Effector memory CD4-positive, alpha-beta T cell (primary cell): Measurements from ENCODE around the gene FTCDNL1.

Source experiments
- DNase-seq, 3 donors: peaks; one replicate each; pipeline ENCODE4 v3.0.0-alpha.2; 2020
- H3K27ac ChIP-seq: 2 replicates; pipeline ENCODE4 v1.7.0; 2013; ENCODE audit warnings: mild to moderate bottlenecking, low read length, moderate library complexity; ENCODE audit not compliant: insufficient read depth, poor library complexity, severe bottlenecking
- H3K27me3 ChIP-seq: replicated peaks from 2 replicates; pipeline ENCODE4 v1.7.0; 2013; ENCODE audit warnings: mild to moderate bottlenecking, low read length; ENCODE audit not compliant: insufficient read depth, control insufficient read depth, poor library complexity, severe bottlenecking
- H3K36me3 ChIP-seq: 2 replicates; pipeline ENCODE4 v1.7.0; 2013; ENCODE audit warnings: mild to moderate bottlenecking, low read length, moderate library complexity; ENCODE audit not compliant: control insufficient read depth, insufficient read depth
- H3K4me1 ChIP-seq: 2 replicates; pipeline ENCODE4 v1.7.0; 2013; ENCODE audit warnings: low read length, mild to moderate bottlenecking; ENCODE audit not compliant: control insufficient read depth, insufficient read depth, poor library complexity, severe bottlenecking
- H3K4me3 ChIP-seq: 2 replicates; pipeline ENCODE4 v1.7.0; 2013; ENCODE audit warnings: low read length, low read depth, mild to moderate bottlenecking; ENCODE audit not compliant: insufficient read depth, poor library complexity, severe bottlenecking
- H3K9me3 ChIP-seq: 2 replicates; pipeline ENCODE4 v1.7.0; 2013; ENCODE audit warnings: mild to moderate bottlenecking, low read length, moderate library complexity; ENCODE audit not compliant: control insufficient read depth

FTCDNL1 gene

GRCh38 chr2:199818026-199818425 lies 33.0 kb downstream of the FTCDNL1 start:
- Histone ChIP-seq H3K4me1 (no peaks in the 10 kb centered on the region), H3K9me3 (no peaks in the 10 kb centered on the region), H3K36me3 (no peaks in the 10 kb centered on the region), H3K27me3 (no peaks in the 10 kb centered on the region), H3K27ac (no peak overlapping the region), H3K4me3 (no peak overlapping the region)
- no peak for DNase-seq

GRCh38 chr2:199814817-199815211 lies 36.2 kb downstream of the FTCDNL1 start:
- no peaks in the 10 kb centered on the region for H3K36me3 ChIP-seq
- H3K27ac ChIP-seq, result no peak overlapping the region
- H3K9me3 ChIP-seq, result no peaks in the 10 kb centered on the region
- no peaks in the 10 kb centered on the region for H3K27me3 ChIP-seq
- DNase-seq, result no peak
- H3K4me3 ChIP-seq, result no peak overlapping the region
- H3K4me1 ChIP-seq, result no peaks in the 10 kb centered on the region

GRCh38 chr2:199814101-199814816 lies 36.7 kb downstream of the FTCDNL1 start:
- no peak for DNase-seq

DNA sequence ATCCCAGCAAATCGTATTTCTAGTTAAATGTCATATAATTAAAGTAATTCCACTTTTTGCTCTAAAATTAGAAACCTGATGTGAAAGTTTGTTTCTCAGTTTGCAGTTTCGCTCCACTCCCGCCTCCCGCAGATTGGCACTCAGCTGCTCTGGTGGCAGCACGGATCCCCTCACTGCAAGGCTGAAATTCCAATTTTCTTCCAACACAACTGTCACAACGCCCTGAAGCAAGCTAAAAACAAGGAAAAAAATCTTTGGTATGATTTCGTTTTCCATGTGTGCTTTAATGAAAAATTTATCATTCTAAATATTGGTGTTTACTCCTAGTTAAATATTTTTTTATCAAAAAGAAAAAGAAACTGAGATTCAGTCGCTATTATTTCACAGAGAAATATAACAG lies 38.5 kb downstream of the FTCDNL1 start:
- Histone ChIP-seq H3K36me3 (no peaks in the 10 kb centered on the region), H3K9me3 (no peaks in the 10 kb centered on the region), H3K27ac (no peak overlapping the region), H3K27me3 (no peaks in the 10 kb centered on the region), H3K4me1 (no peaks in the 10 kb centered on the region), H3K4me3 (no peak overlapping the region)
- DNase-seq, result no peak

More at GRCh38 chr2:199814101-199814816, 36.7 kb downstream of the FTCDNL1 start:
- no peaks in the 10 kb centered on the region for H3K4me1 ChIP-seq
- no peak overlapping the region for H3K27ac ChIP-seq
- no peaks in the 10 kb centered on the region for H3K9me3 ChIP-seq
- H3K4me3 ChIP-seq, result no peak overlapping the region
- H3K36me3 ChIP-seq, result no peaks in the 10 kb centered on the region
- no peaks in the 10 kb centered on the region for H3K27me3 ChIP-seq

DNA sequence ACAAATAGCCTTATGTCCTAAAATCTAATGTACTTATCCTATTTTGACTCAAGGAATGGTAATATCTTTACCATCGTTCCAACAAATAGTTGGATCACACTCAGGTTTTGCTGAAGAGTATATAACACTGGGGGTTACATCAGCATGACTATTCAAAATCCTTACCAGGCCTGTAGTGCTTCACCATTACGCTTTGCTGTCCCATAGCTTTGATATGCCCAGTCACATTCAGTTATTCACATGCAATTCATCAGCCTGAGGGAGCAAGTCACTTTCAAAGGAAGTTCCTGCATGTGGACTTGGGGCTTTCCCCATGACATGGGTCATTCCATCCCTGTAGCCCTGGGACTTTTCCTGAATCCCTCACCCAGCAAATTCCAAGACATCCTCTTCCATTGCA lies 39.6 kb downstream of the FTCDNL1 start:
- H3K27ac ChIP-seq, result no peak overlapping the region
- H3K9me3 ChIP-seq, result no peaks in the 10 kb centered on the region
- no peak overlapping the region for H3K4me3 ChIP-seq
- H3K4me1 ChIP-seq, result no peaks in the 10 kb centered on the region
- no peaks in the 10 kb centered on the region for H3K27me3 ChIP-seq
- no peak for DNase-seq
- no peaks in the 10 kb centered on the region for H3K36me3 ChIP-seq

DNA sequence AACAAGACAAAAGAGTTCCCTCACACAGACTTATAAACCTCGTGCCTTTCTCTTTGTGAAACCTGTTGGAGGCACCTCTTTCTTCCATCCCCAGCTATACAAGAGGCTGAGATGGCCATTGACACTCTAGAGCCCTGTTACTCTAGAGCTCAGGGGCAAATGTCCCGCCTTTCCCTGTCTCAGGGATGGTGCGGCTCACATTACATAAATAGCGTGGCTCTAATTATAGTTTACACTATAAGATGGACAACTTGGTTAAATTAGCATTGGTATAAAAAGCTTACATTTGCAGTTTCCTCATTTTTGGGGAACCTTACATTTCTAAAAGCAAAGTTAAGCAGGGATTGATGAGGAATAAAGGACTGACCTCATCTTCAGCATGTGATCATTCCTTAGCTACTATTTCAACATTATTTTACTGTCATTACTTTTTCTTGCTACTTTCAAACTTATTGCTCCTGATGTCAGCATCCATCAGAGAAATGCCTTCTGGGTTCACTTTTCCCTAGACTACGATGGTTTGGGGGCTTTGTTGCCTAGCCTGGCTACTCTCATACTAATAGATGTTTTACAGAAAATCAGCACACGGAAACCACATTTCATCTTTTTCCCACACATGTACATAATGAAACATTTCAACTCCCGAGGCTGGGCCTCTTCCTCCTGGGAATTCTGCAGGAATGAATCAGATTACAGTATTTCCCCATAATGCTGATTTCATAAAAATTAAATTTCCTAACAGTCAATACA lies 40.4 kb downstream of the FTCDNL1 start:
- Histone ChIP-seq H3K36me3 (no peaks in the 10 kb centered on the region), H3K27me3 (no peaks in the 10 kb centered on the region), H3K27ac (no peak overlapping the region), H3K9me3 (no peaks in the 10 kb centered on the region), H3K4me1 (no peaks in the 10 kb centered on the region), H3K4me3 (no peak overlapping the region)
- no peak for DNase-seq

GRCh38 chr2:199807966-199808365 lies 43.0 kb downstream of the FTCDNL1 start:
- H3K36me3 ChIP-seq, result no peaks in the 10 kb centered on the region
- no peak for DNase-seq
- H3K4me3 ChIP-seq, result no peak overlapping the region
- no peaks in the 10 kb centered on the region for H3K27me3 ChIP-seq
- H3K27ac ChIP-seq, result no peak overlapping the region
- H3K9me3 ChIP-seq, result no peaks in the 10 kb centered on the region
- H3K4me1 ChIP-seq, result no peaks in the 10 kb centered on the region

DNA sequence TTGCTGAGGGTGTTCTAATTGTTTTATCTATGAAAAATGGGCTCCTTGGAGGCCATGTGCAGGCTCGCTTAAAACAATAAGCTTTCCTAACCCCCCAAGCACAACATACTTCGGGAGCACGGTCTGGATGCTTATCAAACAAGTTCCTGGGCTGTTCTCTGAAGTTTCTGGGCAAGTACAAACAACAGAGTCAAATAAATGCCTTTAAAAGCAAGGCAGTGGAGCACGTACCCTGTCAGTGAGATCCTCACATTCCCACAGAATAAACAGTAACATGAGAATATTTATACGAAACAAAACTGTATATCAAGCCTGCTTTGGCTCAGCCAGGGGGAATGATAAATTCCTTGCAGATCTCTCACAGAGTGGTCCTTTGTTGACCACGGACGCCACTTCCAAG lies 44.8 kb downstream of the FTCDNL1 start:
- Histone ChIP-seq H3K9me3 (no peaks in the 10 kb centered on the region), H3K4me1 (no peaks in the 10 kb centered on the region), H3K27ac (no peak overlapping the region), H3K4me3 (no peak overlapping the region), H3K27me3 (no peaks in the 10 kb centered on the region), H3K36me3 (no peaks in the 10 kb centered on the region)
- DNase-seq, result no peak

DNA sequence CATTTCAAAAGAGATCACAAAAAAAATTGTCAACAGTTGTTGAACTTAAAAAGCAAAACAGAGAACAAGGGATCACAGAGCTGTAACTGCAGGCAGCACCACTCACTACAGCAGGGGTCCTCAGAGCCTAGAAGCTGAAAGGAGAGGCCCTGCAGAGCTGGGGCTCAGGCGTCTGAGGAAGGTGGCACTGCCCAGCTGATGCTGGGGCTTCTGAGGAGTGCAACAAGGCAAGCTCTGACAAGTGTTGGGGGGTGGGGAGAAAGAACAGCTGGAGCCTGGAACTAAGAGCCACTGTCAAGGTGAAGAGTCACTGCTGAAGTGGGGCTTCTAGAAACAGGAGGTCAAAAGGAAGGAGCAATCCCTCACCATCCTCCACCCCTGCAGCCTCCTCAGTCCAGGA lies 46.2 kb downstream of the FTCDNL1 start:
- Histone ChIP-seq H3K36me3 (no peaks in the 10 kb centered on the region), H3K4me3 (no peak overlapping the region), H3K27ac (no peak overlapping the region), H3K27me3 (no peaks in the 10 kb centered on the region), H3K4me1 (no peaks in the 10 kb centered on the region), H3K9me3 (no peaks in the 10 kb centered on the region)
- DNase-seq, result no peak

DNA sequence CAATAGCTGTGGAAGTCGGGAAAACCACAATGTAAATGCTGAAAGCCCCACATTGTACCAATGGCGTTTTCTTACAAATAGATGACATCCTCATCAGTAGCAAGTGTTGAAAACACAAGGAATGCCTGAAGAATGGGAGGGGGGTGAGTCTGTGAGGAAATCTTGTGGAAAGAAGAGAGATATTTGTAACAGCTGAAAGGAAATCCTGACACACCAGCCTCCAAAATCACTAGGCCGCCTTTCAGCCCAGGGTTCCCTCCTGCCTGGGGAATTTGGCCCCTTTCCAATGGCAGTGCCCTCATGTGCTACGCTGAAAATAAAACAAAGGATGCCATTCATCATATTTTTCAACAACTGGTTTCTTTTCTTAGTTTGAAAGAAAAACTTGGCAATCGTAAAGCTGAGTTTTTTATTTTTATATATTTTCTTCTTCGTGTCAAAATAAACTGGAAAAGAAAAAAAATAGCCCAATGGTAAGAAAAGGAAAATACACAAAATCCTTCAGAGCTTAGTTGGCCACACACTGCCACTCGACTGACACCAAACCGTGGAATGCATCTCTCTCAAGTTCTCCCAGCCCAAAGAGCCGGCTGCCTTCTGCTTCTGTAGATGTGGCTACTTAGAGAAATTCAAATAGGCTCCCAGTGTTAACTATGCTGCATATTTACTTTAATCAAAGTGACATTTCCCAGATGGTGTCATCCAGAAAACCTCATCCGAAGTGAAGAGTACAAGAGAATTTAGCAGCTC lies 52.0 kb downstream of the FTCDNL1 start:
- H3K27ac ChIP-seq, result no peak overlapping the region
- no peak overlapping the region for H3K4me3 ChIP-seq
- DNase-seq, result no peak
- H3K4me1 ChIP-seq, result no peaks in the 10 kb centered on the region
- no peaks in the 10 kb centered on the region for H3K36me3 ChIP-seq
- no peaks in the 10 kb centered on the region for H3K9me3 ChIP-seq
- H3K27me3 ChIP-seq, result no peaks in the 10 kb centered on the region
